H1 (cell line): ENCODE results near the gene ENSA. TPM values are rescaled to one million over a fixed set of nuclear protein-coding genes. Genes with fewer than 3 reads are reported as not detected.
"Not testable (repeated sequence)": the region's sequence is repeated elsewhere in the genome, so short reads cannot be mapped to it uniquely, and the experiment has no call there.

Source experiments
- CTCF ChIA-PET: fragments of 300-600 bp; sonication (Branson Sonifier 250); formaldehyde crosslinking; loops from one replicate; lab custom pipeline; 2021; ENCODE audit not compliant: partially characterized antibody; lab: Charles Lee
- POLR2A ChIA-PET: fragments of 300-600 bp; sonication (Branson Sonifier 250); formaldehyde crosslinking; loops from one replicate; lab custom pipeline; 2021; ENCODE audit warnings: inconsistent platforms; ENCODE audit not compliant: partially characterized antibody; lab: Charles Lee
- DNase-seq, 2 experiments: peaks; one replicate each; pipeline versions ENCODE4 v3.0.0 to v3.0.0-alpha.2; 2010 to 2022; ENCODE audit warnings: low spot score in 2 of 2, low read depth in 1 of 2, mixed read lengths in 1 of 2
- FAIRE-seq: peaks from 2 replicates; lab custom pipeline; 2011; peaks lifted over from hg19 to GRCh38; lab: Jason Lieb, UNC
- H2AFZ ChIP-seq: 2 replicates; pipeline ENCODE4 v1.8.1; 2012; ENCODE audit warnings: low read length, inconsistent platforms
- H2AK5ac ChIP-seq: 2 replicates; pipeline ENCODE4 v1.6.1; 2013; ENCODE audit warnings: low read depth, low read length
- H2BK120ac ChIP-seq: replicated peaks from 2 replicates; pipeline ENCODE3; 2013; ENCODE audit warnings: low read depth, low read length, inconsistent platforms
- H2BK12ac ChIP-seq: 2 replicates; pipeline ENCODE4 v1.6.1; 2013; ENCODE audit warnings: low read depth, low read length
- H2BK15ac ChIP-seq: 2 replicates; pipeline ENCODE4 v1.6.1; 2013; ENCODE audit warnings: low read length
- H2BK20ac ChIP-seq: 2 replicates; pipeline ENCODE4 v1.6.1; 2013; ENCODE audit warnings: low read length
- H2BK5ac ChIP-seq: 2 replicates; pipeline ENCODE4 v1.6.1; 2013; ENCODE audit warnings: low read depth, low read length
- H3K14ac ChIP-seq: 2 replicates; pipeline ENCODE4 v1.6.1; 2013; ENCODE audit warnings: inconsistent platforms; ENCODE audit not compliant: insufficient read length
- H3K18ac ChIP-seq: 2 replicates; pipeline ENCODE4 v1.6.1; 2013; ENCODE audit warnings: low read length; ENCODE audit errors: extremely low read depth
- H3K23ac ChIP-seq: 2 replicates; pipeline ENCODE4 v1.6.1; 2013; ENCODE audit warnings: inconsistent platforms; ENCODE audit not compliant: insufficient read length
- H3K23me2 ChIP-seq: 2 replicates; pipeline ENCODE4 v1.6.1; 2013; ENCODE audit warnings: low read depth, low read length
- H3K27ac ChIP-seq: 2 replicates; pipeline ENCODE4 v1.6.1; 2011; ENCODE audit warnings: low read depth, low read length, inconsistent platforms
- H3K27me3 ChIP-seq, 4 experiments: replicated peaks in 1 of 4; 1 replicate in 1 of 4; 2 replicates in 3 of 4; pipeline versions ENCODE4 v1.6.1 to v1.8.1; 2011 to 2013; ENCODE audit warnings: low read length in 3 of 4, mild to moderate bottlenecking in 3 of 4, inconsistent platforms in 2 of 4, mixed read lengths in 2 of 4, moderate library complexity in 1 of 4; ENCODE audit not compliant: control insufficient read depth in 3 of 4, insufficient read depth in 3 of 4; ENCODE audit errors: extremely low read depth in 1 of 4
- H3K36me3 ChIP-seq, 4 experiments: 2 replicates each; pipeline versions ENCODE4 v1.6.1 to v1.8.1; 2011 to 2013; ENCODE audit warnings: mild to moderate bottlenecking in 4 of 4, low read length in 3 of 4, moderate library complexity in 2 of 4, control low read depth in 1 of 4, inconsistent platforms in 1 of 4; ENCODE audit not compliant: insufficient read depth in 4 of 4, control insufficient read depth in 2 of 4
- H3K4ac ChIP-seq: replicated peaks from 2 replicates; pipeline ENCODE3; 2013; ENCODE audit warnings: low read length, low read depth, mixed read lengths, inconsistent platforms; ENCODE audit not compliant: insufficient read length
- H3K4me1 ChIP-seq, 4 experiments: replicated peaks in 1 of 4; 1 replicate in 1 of 4; 2 replicates in 3 of 4; pipeline versions ENCODE4 v1.6.1 to v1.8.1; 2011 to 2013; ENCODE audit warnings: low read length in 3 of 4, inconsistent platforms in 2 of 4, mixed read lengths in 1 of 4; ENCODE audit not compliant: insufficient read depth in 4 of 4, control insufficient read depth in 3 of 4
- H3K4me2 ChIP-seq, 2 experiments: 2 replicates each; pipeline versions ENCODE4 v1.6.1 to v1.8.1; 2011 to 2013; ENCODE audit warnings: low read depth in 2 of 2, low read length in 2 of 2, control low read depth in 1 of 2, inconsistent platforms in 1 of 2, mild to moderate bottlenecking in 1 of 2; ENCODE audit not compliant: insufficient read depth in 1 of 2
- H3K4me3 ChIP-seq, 4 experiments: fragments of 200-600, 300-600 bp in 1 of 4; sonication (generic), shearing (Covaris generic), sonication (Bioruptor Twin) in 1 of 4; 2 replicates each; pipeline versions ENCODE4 v1.5.1 to v1.8.1; 2011 to 2016; ENCODE audit warnings: low read length in 4 of 4, low read depth in 3 of 4, control low read depth in 2 of 4, inconsistent platforms in 2 of 4, mild to moderate bottlenecking in 2 of 4, mixed read lengths in 1 of 4, moderate library complexity in 1 of 4; ENCODE audit not compliant: insufficient read depth in 2 of 4; ENCODE audit errors: extremely low read depth in 1 of 4
- H3K56ac ChIP-seq: replicated peaks from 2 replicates; pipeline ENCODE3; 2013; ENCODE audit warnings: low read depth, mild to moderate bottlenecking, mixed read lengths, low read length, inconsistent platforms; ENCODE audit not compliant: insufficient read length
- H3K79me1 ChIP-seq: 2 replicates; pipeline ENCODE4 v1.6.1; 2013; ENCODE audit warnings: low read depth, low read length, control low read depth
- H3K79me2 ChIP-seq, 2 experiments: 2 replicates each; pipeline versions ENCODE4 v1.6.1 to v1.8.1; 2012 to 2013; ENCODE audit warnings: low read length in 2 of 2, mild to moderate bottlenecking in 2 of 2, inconsistent platforms in 1 of 2; ENCODE audit not compliant: insufficient read depth in 2 of 2, control insufficient read depth in 1 of 2
- H3K9ac ChIP-seq, 4 experiments: replicated peaks in 1 of 4; 1 replicate in 1 of 4; 2 replicates in 3 of 4; pipeline versions ENCODE4 v1.6.1 to v1.8.1; 2011 to 2013; ENCODE audit warnings: low read depth in 3 of 4, low read length in 3 of 4, control low read depth in 2 of 4, mild to moderate bottlenecking in 2 of 4, moderate library complexity in 2 of 4, inconsistent platforms in 1 of 4; ENCODE audit errors: extremely low read depth in 1 of 4
- H3K9me3 ChIP-seq, 2 experiments: 2 replicates each; pipeline versions ENCODE4 v1.6.1 to v1.8.1; 2012 to 2013; ENCODE audit warnings: mild to moderate bottlenecking in 2 of 2, moderate library complexity in 2 of 2, control low read depth in 1 of 2, inconsistent platforms in 1 of 2, low read depth in 1 of 2, low read length in 1 of 2, mixed read lengths in 1 of 2; ENCODE audit not compliant: insufficient read depth in 2 of 2
- H4K20me1 ChIP-seq, 2 experiments: replicated peaks in 1 of 2; 2 replicates each; pipeline versions ENCODE3 to v1.8.1; 2011 to 2013; ENCODE audit warnings: inconsistent platforms in 2 of 2, low read length in 2 of 2, mild to moderate bottlenecking in 1 of 2; ENCODE audit not compliant: insufficient read depth in 2 of 2, control insufficient read depth in 1 of 2
- H4K5ac ChIP-seq: 2 replicates; pipeline ENCODE4 v1.6.1; 2013; ENCODE audit warnings: low read length, low read depth, mixed read lengths, inconsistent platforms; ENCODE audit not compliant: insufficient read length
- H4K8ac ChIP-seq: 2 replicates; pipeline ENCODE4 v1.8.0; 2013; ENCODE audit warnings: mild to moderate bottlenecking, moderate library complexity, low read length, inconsistent platforms; ENCODE audit not compliant: insufficient read depth; ENCODE audit errors: extremely low read depth
- H4K91ac ChIP-seq: replicated peaks from 2 replicates; pipeline ENCODE3; 2013; ENCODE audit warnings: low read length, mixed read lengths, inconsistent platforms; ENCODE audit not compliant: insufficient read length
- POLR2AphosphoS5 ChIP-seq: IDR thresholded peaks from 2 replicates; pipeline ENCODE4 v1.6.1; 2011; ENCODE audit warnings: low read depth, low read length
- WGBS, 2 experiments: shearing (Covaris generic) in 1 of 2; methylation state at CpG; one replicate each; pipeline versions ENCODE4 v1.1.6 to v1.1.7; 2013 to 2015; ENCODE audit warnings: low lambda C conversion rate in 2 of 2, mixed read lengths in 2 of 2, inconsistent platforms in 1 of 2, low coverage in 1 of 2, missing lambda C conversion rate in 1 of 2; ENCODE audit not compliant: insufficient replicate concordance in 2 of 2, insufficient coverage in 1 of 2, insufficient read length in 1 of 2; ENCODE audit errors: extremely low coverage in 1 of 2, missing lambda C conversion rate in 1 of 2; 5-methylcytosine and 5-hydroxymethylcytosine counted together
- polyA plus RNA-seq, 7 experiments: library from polyadenylated mRNA; depleted of rRNA in 3 of 7; stranded (reverse) in 5 of 7; unstranded in 2 of 7; fragments of >200 nt in 5 of 7; fragments of 200-250 nt in 2 of 7; gene quantifications; 1 replicate in 5 of 7; 2 replicates in 1 of 7; 4 replicates in 1 of 7; pipeline versions ENCODE4 v1.2.1 to v1.2.3, GENCODE V29; 2011 to 2013; ENCODE audit warnings: missing spikeins in 2 of 7, mixed read lengths in 2 of 7
- total RNA-seq: library from RNA; stranded (reverse); fragmentation: NEBNext Ultra II Directional; extraction: Animal tissue kit (Norgen Biotek cat#: 25700); gene quantifications from 2 replicates; pipeline ENCODE4 v1.2.1, GENCODE V29; 2021

The ENSA gene
- total and polyA plus RNA-seq, 2 of the 8 experiments (the other 6 are each of a cell fraction or from before 2014, with no cell fraction given), result 48.2 to 229 TPM

GRCh38 chr1:150573648-150574071, 55.8 kb downstream of the ENSA start:
- H3K9ac ChIP-seq, result not testable (repeated sequence)

More at GRCh38 chr1:150573648-150574071, 55.8 kb downstream of the ENSA start:
- H2BK12ac ChIP-seq, FAIRE-seq, H3K23me2 ChIP-seq, H4K8ac ChIP-seq, H4K91ac ChIP-seq, H2BK20ac ChIP-seq, H3K27me3 ChIP-seq, H3K27ac ChIP-seq, H3K4ac ChIP-seq, H3K14ac ChIP-seq, H2BK5ac ChIP-seq, H3K9me3 ChIP-seq, H2BK15ac ChIP-seq, H3K23ac ChIP-seq, H3K79me1 ChIP-seq, H3K56ac ChIP-seq, H2AK5ac ChIP-seq, H2BK120ac ChIP-seq, H3K18ac ChIP-seq, H4K5ac ChIP-seq, DNase-seq, H2AFZ ChIP-seq: not testable (repeated sequence)
- peaks cover 27 to 34% of the 10 kb centered on the region in 2 experiments for H4K20me1 ChIP-seq
- 89% methylated on average over 13 of the region's 13 CpGs; no CpG with 5 or more reads in 1 of the 2 experiments for WGBS, 2 experiments
- peaks cover 37 to 84% of the 10 kb centered on the region in 2 experiments for H3K79me2 ChIP-seq
- ChIA-PET POLR2A (interaction anchor here (1.0 to 43.7 kb wide), 7 partner anchors 8 to 400 kb away, joined by 3 to 1380 read pairs (median 4); partner anchors contain the start of genes ADAMTSL4 and ENSA), CTCF (interaction anchor here (1.1 to 4.2 kb wide), 3 partner anchors 11 to 20 kb away, joined by 3 to 34 read pairs (median 14); no protein-coding TSS in a partner anchor)
- peak overlapping the region in 1 of 2 experiments; percentile 17; a peak in 2 of 4 replicates for H3K4me2 ChIP-seq
- H3K4me3 ChIP-seq, result 0 out of 8 replicates have a peak overlapping the region, but pooled peaks of 1 of the 4 experiments have one; percentile 8
- peaks cover 12 to 28% (median 17%) of the 10 kb centered on the region in 4 experiments; a peak in 6 of 7 replicates for H3K4me1 ChIP-seq
- TF ChIP-seq POLR2AphosphoS5, result peak; percentile 55; the same call in 1 of the 2 replicates
- H3K36me3 ChIP-seq, result peaks cover 27 to 70% (median 43%) of the 10 kb centered on the region in 4 experiments
